GM21576 (cell line): ENCODE data around the gene PEX16.
"Not testable (repeated sequence)": the region's sequence is repeated elsewhere in the genome, so short reads cannot be mapped to it uniquely, and the experiment has no call there.

ENCODE experiments used
- ATAC-seq: cut with Tn5 transposase; IDR thresholded peaks from one replicate; pipeline ENCODE4 v1.9.1; 2021; ENCODE audit warnings: mild to moderate bottlenecking, moderate library complexity; ENCODE audit not compliant: unreplicated experiment

The PEX16 gene

DNA sequence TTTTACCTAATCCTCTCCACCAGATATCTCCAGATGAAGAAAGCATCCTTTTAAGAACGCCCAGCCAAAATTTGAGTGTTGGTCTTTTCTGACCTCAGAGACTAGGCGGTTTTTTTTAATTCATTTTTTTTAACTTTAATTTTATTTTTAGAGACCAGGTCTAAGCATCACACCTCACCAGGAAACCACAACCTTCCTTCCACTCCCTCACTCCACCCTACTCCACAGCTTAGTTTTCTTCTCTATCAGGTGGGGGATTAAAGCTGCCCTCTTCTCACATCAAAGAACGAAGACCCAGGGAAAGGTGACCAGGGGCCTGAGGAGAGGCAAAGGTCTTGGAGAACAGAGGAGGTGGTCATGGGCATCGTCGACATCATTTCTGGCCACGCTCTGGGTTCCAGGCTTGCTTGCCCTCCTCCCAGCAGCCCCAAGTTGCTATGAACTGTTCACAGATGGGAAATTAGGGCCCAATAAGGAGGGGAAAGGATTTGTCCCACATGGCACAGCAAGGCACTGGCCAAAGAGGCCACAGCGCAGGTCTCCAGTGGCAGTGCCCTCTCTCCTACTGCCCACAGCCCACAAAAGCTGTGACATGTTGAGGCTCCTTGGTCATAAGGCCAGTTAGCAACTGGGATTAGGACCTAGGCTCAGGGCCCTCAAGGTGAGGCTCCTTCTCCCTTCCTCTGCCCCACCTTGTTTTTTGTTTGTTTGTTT lies 1.4 kb upstream of the PEX16 start:
- no peak for ATAC-seq

DNA sequence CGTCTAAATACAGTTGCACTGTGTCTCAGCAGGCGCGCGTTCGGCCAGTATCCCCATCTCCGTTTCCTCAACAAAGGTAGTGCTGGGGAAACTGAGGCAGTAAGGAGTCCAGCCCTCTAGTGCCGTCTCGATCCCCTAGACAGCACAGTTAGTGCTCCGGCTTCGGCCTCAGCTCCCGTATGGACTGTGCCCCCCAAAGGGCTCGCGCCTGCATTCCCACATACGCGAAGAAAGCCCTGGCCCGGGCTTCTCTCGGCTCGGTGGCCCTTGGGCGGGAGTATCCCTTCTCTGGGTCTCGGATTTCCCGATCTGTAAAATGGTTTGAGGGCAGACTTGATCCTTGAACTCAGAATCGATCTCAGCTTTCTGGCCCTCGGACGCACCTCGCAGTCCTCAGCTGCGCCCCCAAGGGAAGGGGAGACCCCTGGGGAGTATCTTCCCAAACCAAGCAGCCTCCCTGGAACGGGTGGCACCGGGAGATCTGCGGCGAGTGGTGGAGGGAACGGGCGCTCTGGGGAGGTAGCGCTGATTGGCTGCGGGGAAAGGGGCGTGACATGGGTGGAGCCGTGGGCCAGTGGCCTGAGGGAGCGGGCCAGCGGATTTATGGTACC lies 759 bp upstream of the PEX16 start:
- peak; percentile 36 for ATAC-seq

- ATAC-seq: no peak
Measured at GRCh38 chr11:45917286-45917622, 423 bp downstream of the PEX16 start.

DNA sequence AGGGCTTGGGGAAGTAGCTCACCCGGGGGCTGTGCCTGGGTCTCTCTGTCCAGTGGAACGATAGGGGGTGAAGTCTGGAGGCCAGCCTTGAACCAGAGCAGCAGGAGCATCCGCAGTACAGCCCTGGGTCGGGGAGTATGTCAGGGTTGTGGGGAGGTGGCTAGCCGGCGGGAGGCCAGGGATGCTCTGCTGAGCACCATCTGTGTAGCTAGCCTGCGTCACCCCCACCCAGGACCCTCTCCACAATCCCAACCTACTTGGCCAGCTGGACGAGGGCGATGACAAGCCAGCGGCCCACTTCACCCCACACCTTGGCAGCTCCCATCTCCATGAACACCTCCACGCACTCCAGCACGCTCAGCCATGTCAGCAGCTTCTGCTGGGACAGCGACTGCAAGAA lies 2.2 kb downstream of the PEX16 start:
- ATAC-seq: no peak

- no peak for ATAC-seq
Measured at GRCh38 chr11:45913942-45914635, 3.6 kb downstream of the PEX16 start.

DNA sequence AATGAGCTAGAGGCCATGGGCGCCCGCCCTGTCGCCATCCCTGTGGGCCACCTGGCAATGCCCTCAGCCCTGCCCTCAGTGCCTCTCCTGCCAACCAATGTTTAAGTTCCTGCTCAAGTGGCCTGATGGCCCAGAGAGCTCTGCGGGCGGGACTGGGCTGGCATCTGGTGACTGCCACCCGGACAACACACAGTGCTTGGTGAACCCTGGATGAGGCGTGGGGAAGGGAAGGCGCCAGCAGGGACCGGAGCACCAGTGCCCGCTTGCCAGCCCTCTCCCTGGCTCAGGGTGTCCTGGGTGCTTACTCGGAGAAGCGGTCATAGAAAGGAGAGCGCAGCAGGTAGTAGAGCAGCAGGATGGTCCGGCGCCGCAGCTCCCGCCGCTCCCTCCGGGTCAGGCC lies 4.2 kb downstream of the PEX16 start:
- ATAC-seq: no peak

GRCh38 chr11:45910623-45911022 lies 7.1 kb downstream of the PEX16 start:
- ATAC-seq: no peak

DNA sequence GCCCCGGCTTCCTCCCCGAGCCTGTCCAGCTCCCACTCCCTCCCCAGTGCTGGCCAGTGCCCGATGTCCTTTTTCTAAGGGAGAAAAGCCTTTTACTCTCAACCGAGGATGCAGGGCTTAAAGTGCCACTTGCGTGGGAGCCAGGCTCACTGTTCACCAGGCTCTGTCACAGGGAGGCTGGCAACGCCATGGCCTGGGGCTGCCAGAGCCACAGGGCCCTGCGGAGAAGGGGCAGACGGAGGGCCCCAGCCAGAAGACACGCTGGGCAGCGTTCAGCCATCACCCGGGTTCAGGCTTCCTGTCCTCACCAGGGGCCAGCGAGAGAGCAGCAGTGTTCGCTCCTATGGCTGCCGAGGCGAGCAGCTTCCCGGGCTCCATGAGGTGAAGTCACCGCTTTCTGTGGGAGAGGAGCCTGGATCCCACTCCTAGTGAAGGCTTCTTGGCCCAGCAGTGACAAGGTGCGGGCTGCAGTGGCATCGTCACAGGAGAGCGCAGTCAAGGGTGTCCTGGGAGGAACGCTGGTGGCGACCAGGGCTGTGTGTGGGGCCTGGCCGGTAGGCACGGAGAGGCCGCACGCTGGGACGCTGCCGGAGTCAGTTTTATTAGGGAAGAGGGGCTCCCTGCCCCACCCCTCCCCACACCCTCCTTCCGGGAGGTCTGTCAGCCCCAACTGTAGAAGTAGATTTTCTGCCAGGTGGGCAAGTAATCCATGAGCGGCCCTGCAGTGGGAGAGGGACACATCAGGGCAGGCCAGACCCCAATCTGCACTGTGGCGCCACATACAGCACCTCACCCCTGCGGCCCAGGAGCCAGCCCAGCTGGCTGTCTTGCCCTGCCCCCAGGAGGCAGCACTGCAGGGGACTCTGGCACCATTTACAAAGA lies 7.8 kb downstream of the PEX16 start:
- no peak for ATAC-seq

- ATAC-seq: no peak
Measured at GRCh38 chr11:45907911-45908370, 9.7 kb downstream of the PEX16 start.

- ATAC-seq: no peak
Measured at GRCh38 chr11:45906965-45907611, 10.6 kb downstream of the PEX16 start, which contains the start of gene FREY1. Gene FREY1, minus strand, starts transcription at chr11:45907271. Its CDS starts 26 bp downstream, at chr11:45907245.

GRCh38 chr11:45906096-45906682 lies 11.5 kb downstream of the PEX16 start:
- ATAC-seq: no peak

DNA sequence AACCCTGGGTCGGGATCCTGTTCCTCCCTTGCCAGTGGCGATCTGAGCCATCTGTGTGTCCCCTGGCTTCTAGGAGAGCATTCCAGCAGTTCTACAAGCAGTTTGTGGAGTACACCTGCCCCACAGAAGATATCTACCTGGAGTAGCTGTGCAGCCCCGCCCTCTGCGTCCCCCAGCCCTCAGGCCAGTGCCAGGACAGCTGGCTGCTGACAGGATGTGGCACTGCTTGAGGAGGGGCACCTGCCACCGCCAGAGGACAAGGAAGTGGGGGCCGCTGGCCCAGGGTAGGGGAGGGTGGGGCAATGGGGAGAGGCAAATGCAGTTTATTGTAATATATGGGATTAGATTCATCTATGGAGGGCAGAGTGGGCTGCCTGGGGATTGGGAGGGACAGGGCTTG lies 12.1 kb downstream of the PEX16 start:
- ATAC-seq: not testable (repeated sequence)

- no peak for ATAC-seq
Measured at GRCh38 chr11:45905095-45905494, 12.6 kb downstream of the PEX16 start.

- ATAC-seq: no peak
Measured at GRCh38 chr11:45904309-45904915, 13.3 kb downstream of the PEX16 start.

GRCh38 chr11:45902452-45903380 lies 15.0 kb downstream of the PEX16 start:
- no peak for ATAC-seq

DNA sequence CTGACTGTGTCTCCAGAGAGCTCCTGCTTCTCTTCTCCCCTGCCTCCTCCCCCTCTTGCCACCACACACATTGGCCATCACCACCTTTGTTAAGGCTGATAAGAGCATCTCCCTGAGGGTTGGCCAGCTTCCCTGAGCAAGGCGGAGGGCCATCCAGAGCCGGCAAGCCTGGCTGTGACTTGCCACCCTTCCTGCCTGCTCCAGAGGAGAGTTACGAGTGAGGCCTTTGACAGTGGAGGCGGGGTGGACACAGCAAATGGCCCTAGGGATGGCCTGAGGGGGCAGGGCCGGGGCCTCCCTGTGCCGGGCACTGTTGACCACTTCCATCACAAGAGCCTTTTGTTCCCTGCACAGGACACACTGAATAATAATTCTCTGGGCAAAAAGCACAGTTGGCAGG lies 16.1 kb downstream of the PEX16 start:
- ATAC-seq: no peak

DNA sequence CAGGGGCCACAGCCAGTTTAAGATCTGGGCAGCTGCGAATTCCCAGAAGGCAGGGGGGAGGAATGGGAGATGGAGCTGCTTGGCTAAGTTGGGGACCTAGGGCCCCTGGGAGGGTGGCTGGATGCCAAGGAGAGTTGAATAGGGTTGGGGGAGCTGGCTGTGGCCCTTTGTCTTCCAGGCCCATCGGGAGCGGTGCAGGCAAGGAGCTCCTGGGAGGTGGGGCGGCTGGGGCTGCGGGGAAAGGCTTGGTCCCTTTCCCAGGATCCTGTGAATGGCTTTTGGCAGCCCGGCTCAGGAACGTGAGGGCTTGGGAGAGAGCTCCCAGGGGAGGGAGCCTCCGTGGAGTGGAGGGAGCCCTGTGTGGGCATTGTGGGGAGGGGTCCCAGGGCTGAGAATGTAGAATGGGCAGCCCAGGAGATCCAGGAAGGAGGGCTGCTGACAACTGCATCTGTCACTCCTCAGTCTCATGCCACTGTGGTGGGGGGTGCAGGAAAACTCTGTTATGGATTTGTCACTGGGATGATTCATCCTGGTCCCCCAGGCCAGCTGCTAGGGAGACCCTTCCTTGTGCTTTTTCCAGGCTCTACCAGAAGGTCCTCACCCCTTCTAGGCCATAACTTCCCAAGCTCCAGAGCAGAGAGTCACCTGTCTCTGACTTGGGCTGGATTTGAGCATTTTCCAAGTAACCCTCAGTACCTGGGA lies 16.6 kb downstream of the PEX16 start:
- no peak for ATAC-seq

DNA sequence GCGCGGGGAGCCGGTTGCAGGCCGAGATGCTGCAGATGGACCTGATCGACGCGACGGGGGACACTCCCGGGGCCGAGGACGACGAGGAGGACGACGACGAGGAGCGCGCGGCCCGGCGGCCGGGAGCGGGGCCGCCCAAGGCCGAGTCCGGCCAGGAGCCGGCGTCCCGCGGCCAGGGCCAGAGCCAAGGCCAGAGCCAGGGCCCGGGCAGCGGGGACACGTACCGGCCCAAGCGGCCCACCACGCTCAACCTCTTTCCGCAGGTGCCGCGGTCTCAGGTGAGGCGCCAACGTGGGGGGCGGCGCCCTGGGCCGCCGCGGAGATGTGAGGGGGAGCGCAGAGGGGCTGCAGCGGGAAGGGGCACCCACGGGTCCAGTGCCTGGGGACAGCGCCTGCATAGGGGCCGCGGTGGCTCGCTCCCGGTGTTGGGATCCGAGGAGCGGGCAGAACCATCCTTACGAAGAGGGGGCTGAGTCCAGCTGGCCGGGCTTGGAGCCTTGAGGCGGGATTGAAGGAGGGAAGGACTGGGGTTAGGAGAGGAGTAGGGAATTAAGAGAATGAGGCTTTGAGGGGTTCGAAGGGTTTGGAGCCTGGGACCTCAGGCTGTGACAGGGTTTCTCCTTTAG lies 17.4 kb downstream of the PEX16 start:
- not testable (repeated sequence) for ATAC-seq
